ENCODE measurements around the gene ZFP91.

GRCh38 chr11:58641803-58642581 lies 63.1 kb downstream of the ZFP91 start:
- TF ChIP-seq CTCF (IDR thresholded peaks at IDR 0.05) (no peak), POLR2A (IDR thresholded peaks at IDR 0.05) (no peak)

Data from uterus (tissue), 2 donors.